Medulla oblongata (tissue), 1 donor: ENCODE data around the gene CAPZB.
"Not testable (repeated sequence)": the region's sequence is repeated elsewhere in the genome, so short reads cannot be mapped to it uniquely, and the experiment has no call there.

Experiments used
- DNase-seq: peaks from one replicate; pipeline ENCODE4 v3.0.0-alpha.2; 2015; ENCODE audit errors: extremely low spot score

CAPZB gene

DNA sequence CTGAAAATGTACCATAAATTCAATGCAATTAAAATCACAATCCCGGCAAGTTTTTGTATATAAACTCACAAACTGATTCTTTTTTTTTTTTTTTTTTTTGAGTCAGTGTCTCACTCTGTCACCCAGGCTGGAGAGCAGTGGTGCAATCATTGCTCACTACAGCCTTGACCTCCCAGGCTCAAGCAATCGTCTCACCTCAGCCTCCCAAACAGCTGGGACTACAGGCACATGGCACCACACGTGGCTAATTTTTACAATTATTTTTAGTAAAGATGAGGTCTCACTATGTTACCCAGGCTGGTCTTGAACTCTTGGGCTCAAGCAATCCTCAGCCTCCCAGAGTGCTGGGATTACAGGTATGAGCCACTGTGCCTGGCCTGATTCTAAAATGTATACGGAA lies 12.1 kb upstream of the CAPZB start:
- DNase-seq: not testable (repeated sequence)

DNA sequence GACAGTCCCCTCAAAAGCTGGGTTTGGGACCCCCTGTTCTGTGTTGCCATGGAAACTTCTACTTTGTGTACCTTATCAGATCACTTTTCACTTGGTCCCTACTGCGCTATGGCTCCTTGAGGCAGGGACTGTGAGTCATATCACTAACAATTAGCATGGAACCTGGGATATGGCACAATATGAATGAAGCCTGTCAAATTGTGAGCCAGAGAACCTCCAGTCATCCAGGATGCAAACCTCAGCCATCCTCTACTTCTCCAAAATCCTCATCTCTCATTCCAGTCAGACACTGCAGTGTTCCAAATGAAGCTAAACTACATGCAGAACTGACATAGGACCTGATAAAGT lies 11.2 kb upstream of the CAPZB start:
- DNase-seq: no peak

DNA sequence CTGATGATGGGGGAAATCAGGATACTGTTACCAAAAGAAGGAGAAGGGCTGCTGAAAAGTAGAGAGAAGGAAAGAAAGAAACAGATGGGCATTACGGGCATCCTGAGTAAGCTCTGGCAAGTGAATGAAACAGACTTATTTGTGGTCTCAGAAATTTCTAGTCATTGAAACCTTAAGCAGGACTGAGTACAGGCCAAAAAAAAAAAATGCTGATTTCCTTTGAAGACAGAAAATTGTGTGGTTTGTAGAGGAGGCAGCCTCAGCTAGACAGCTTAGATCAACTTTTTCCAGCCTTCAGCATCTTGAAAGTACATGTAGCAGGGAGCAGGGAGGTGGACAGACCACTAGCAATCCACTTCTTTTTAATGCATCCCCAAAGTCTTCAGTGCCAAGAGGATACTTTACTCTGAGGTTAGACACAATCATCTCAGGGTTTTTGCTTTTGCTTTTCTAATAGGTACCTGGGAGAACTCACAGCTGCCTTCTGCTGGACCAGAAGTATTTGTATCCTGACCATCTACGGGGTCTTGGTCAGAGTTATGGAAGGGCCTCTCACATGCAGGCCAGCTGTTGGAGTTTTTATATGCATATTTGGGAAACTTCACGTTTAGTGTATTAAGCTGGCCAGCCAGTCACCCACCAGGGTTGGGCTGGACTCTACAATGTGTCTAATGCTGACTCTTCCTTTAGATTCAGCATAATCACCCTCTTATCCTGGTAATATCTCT lies 10.6 kb upstream of the CAPZB start:
- DNase-seq: no peak

DNA sequence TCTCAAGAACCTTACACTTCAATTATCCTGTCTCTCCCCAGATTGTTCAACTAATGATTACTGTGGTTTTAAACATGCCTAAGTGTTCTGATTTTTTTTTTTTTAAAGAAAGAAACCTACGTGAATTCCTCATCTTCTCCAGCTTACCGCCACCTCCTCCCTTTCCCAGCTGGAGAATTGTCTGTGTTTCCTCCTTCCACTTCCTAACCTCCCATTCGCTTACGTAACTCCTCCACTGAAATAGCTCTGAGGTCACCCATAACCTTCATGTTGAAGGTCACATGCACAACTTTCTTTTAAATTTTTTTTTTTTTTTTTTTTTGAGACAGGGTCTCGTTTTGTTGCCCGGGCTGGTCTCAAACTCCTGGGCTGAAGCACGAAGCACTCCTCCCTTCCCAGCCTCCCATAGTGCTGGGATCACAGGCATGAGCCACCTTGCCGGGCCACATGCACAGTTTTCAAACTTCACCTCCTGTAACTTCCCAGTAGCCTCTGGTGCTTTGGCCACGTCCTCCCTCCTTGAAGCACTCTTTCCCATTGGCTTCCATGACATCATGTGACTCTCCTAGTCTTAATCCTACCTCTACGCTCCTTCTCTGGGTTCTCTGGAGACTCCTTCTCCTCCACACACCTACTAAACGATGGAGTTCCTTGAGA lies 9.8 kb upstream of the CAPZB start:
- DNase-seq: no peak

DNA sequence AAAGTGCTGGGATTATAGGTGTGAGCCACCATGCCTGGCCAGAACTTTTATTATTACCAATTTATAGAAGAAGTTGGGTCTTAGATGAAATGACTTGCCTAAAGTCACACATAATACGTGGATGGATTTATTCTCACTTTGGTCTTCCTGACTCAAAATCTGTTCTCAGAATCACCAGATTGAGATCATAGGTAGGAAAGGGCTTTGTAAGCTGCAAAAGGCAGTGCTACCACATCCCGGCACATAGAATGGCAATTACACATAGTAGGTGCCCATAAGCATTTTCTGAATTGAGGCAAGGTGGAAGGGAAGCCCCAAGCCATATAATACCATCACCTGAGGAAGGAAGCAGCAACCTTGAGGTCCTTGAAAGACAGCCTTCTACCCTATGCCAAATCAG lies 8.2 kb upstream of the CAPZB start:
- DNase-seq: no peak

DNA sequence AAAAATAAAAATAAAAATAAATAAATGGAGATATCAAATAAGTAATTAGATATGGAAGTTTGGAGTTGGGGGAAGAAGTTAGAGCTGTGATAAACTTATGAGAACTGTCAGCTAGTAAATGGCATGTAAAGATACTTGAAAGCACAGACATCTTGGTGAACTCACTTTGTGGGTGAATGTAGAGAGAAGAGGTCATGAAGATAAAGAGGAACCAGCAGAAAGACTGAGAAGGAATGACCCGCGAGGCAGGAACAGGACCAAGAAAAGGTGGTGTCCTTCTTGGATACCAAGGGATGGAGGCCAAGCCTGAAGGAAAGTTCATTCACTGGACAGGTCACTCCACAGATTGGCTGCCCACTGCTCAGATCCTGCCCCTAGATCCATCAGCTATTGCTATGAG lies 4.7 kb upstream of the CAPZB start:
- no peak for DNase-seq

DNA sequence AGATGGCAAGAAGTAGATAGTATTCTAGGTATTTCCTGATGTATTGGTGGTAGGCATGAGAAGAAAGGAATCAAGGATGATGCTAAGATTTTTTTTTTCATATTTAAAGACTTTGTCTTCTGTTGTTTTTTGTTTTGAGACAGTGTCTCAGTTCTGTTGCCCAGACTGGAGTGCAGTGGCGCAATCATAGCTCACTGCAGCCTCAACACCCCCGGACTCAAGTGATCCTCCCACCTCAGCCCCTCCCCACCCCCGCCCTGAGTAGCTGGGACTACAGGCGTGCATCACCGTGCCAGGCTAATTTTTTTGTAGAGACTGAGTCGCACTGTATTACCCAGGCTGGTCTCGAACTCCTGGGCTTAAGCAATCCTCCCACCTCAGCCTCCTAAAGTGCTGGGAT lies 2.8 kb upstream of the CAPZB start:
- no peak for DNase-seq

DNA sequence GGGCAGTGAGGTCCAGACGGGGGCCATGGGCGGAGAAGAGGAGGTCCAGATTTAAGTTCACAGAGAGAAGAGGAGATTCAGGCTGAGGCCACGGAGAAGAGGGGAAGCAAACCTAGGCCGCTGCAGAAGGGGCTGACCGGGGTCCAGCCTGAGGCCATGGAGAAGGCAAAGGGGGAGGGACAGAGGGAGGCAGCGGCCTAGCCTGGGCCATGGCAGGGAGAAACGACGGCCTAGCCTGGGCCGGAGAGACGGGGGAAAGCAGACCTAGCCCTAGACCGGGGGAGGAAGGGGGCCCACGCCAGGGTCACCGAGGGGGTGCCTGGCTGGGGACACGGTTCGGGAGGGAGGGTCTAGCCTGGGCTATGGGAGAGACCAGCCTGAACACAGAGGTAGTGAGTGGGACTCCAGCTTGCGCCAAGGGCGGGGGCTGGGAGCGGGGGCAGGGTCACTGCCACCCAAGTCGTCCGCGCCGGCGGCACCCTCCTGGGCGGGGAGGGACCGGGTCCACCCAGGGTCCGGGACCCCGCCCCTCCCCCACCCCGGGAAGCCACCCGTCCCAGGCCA lies 459 bp downstream of the CAPZB start:
- DNase-seq: no peak

DNA sequence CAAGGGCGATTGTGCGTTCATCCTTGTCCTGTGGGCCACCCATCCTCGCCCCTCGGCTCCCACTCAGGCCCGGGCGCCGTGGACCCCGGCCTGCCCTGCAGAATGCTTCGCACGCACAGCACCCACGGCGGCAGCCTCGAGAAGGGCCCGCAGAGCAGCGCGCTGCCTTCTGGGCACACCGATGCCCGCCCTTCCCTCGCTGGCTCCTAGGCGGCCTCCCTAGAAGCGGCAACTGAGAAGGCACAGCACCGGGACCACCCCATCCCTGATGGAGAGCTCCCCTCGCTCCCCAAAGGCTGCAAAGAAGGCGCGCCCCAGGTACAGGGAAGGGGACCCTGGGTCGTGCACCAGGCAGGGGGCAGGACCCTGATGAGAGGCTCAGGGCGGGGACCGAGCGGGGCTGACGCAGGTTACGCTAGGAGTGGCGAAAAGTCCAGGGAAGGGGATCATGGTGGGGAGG lies 971 bp downstream of the CAPZB start:
- no peak for DNase-seq

DNA sequence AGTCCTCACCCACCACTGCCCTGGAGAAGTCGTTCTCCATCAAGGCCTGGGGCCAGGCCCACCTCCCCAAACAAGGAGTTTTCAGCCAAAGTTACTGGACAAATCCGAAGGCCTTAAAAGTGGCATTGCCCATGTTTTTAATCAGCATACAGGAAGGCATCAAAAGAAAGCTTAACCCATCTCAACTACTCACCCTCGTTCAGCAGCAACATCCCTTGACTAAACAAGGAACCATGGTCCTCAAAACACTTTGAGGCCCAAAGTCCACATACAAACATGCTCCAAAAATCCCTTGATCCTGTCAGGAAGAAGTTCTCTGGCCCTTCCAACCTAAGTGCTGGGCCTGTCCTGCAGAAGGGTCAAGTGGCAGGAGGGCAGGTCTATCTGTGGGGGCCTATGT lies 1.6 kb downstream of the CAPZB start:
- DNase-seq: no peak

DNA sequence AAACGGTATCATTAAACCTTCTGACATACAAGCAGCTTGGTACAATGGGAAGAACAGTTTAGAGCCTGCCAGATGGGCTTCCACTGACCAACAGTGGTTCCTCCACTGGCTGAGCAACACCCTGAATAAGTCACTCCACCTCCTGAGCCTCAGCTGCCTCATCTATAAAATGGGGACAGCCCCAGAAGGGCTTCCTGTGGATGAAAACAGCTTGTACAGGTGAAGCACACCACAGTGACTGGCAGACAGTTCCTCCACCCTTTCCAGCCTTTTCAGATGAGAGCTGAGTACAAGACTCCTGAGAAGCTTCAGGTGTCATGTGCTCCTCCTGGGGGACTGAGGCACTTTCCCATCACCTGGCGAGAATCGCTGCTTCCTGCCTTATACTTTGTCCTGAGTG lies 2.1 kb downstream of the CAPZB start:
- no peak for DNase-seq

DNA sequence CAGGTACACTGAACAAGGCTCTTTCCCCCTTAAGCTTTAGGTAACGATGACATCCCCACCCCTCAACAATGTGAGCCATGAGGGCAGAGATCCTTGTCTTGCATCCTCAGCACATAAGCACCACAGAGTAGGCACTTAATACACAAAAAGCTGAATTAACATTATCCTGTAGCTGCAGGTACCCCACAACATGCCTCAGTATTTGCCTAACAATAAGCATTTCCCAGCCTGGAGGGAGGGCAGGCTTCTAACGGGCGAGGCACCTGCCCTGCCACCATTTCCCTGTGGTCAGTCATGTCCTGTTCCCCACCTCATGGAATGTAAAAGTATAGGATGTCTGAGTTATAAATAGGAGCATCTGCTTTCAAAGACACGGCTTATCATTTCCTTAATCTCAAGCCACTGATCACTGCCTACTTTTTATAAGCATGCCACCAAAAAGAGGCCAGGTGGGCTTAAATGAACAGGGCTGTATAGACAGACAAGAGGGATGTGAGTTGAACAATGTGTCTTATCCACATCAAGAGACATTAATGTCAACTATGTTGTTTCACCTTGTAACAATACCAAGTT lies 3.4 kb downstream of the CAPZB start:
- DNase-seq: no peak

DNA sequence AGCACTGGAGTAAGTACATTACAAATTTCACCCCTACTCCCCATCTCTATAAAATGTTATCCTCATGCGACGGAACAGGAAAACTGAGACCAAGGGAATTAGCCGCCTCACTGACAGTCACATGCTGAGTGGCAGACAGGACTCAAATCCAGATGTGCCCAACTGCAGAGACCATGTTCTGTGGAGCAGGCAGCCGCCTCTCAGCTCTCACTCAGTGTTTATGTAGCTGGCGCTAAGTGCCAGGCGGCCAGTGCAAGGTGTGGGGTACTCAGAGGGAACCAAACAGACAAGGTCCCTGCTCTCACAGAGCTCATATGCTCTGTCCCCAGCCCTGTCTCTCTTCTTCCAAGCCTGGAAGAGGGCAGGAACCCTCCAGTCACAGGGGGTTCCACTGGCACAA lies 5.1 kb downstream of the CAPZB start:
- no peak for DNase-seq

DNA sequence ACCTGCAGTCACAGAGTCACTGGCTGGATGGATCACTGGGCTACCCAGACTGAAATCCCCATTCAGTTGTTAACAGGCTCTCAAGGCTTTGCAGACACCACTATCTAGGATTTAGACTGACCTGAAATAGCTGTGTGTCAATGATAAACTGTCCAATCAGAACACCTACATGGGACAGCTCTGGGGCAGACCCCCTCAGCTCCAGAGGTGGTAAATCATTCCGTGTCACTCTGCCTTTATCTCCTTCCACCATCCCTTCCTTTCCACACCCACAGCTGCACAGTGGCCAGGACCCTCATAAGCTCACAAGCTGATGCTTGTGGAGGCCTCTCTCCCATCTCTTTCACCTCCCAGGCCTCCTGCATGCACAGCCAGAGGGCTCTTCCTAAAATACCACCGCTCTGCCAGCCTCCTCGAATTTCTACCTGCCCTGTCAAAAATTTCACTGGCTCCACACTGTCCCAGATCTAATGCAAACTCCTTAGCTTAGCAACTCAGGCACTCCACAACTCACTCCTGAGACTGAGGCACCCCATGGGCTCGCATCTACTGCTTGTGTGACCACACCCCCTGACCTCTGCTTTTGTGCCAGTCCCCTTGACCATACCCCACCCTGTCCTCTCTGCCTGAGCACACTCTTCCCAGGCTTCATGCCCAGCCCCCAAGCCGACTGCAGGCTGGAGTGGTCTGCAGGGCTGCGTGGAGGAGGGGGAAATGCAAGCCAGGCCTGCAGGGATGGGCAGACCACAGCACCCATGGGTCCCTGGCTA lies 5.8 kb downstream of the CAPZB start:
- DNase-seq: no peak

DNA sequence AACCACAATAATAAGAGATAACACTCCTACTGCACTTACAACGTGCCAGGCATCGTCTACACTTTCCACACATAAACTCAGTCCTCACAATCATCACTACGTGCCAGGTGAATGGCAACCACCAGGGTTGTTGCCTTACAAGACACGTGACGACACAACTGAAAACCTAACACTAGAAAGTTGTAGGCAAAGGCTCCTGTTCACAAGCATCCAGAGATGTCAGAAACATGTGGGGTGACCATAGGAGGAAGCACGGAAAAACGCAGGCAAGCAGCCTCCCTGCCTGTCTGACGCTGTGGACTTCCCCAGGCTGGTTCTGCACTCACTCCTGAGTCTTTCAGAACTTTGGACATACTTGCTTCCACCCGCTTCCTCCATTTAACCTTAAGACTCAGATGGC lies 7.0 kb downstream of the CAPZB start:
- no peak for DNase-seq

DNA sequence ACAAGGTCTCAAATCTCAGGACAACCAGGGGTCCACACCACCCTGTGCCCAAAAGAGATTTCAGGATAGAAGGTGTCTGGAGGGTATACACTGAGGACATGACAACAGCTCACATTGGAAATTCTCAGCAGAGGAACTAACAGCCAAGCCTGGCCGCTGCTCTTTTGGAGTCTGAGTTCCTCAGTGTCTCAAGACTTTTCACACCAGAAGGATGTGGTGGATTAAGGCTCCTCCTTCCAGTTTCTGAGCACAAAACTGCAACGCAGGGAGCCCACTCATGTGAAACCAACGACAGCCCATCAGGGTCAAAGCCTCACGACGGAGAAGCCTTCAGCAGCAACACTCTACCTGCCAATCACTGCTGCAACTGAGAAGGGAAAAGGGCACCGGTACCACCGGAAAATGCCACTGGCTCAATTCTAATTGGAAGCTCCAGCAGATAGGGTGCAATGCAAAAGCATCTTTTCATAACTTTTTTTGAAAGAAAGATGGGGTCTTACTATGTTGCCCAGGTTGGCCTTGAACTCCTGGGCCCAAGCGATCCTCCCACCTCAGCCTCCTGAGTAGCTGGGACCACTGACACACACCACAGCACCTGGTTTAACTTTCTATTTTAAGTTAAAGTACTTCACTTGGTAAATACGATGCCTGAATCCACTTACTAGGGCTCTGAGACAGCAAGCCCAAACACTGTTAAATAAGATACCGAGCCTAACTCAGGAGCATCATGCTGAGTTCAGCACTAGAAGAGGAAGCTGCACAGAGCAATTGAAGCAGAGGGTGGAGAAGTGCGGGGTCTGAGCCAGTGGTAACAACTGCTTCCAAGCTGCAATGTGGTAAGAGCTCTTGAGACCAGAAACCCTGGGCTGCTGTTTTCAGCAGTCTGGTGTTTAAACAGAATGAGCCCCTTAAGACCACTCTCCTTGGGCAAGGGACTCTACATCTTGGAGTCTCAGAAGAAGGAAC lies 7.8 kb downstream of the CAPZB start:
- DNase-seq: peak; percentile 68

DNA sequence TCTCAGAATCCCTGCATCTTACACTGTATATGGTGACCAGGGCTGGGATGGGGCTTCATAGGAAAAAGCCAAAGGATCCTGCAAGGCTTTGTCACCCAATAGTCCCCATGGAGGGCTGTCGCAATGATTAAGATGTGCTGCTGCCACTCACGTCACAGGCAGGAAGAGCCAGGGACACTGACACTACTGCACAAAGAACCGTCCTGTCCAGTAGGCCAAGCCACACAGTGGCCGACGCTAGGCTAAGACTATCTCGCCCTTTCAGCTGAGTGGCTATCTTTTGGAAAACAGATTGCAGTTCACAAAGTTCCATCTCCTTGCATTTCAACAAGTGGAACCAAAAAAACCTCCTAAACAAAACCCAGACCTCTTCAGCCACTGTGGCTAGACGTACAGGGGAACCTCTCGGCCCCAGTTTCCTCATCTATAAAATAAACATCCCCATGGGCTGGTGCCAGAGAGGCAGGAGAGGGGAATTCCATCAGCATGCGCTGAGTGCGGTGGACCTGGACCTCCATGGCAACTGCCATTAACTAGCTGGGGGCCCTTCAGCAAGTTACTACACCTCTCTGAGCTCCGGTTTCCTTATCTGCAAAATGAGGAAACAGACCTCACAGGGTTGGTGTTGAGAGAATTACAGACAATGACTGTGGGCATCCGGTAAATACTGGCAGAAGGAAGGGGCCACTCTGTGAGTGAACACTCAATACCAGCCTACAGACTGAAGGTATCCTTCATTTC lies 8.7 kb downstream of the CAPZB start:
- DNase-seq: peak; percentile 38

DNA sequence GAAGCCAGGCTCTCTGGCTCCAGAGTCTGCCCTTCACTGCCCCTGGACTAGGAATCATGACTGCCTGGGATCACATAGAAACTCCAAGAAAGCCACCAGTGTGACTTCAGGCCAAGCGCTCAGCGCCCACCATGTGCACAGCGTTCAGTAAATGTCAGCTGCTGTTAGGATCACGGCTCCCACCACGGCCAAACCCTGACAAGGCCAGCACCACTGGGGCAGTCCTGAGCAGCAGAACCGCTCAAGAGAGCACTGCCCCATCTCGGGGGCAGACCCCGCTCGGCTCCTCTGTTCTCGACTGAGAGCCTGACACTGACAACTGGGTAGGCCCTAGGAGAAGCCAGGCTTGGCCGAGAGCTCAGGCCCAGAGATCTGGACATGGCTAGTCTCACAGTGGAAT lies 10.0 kb downstream of the CAPZB start:
- no peak for DNase-seq

DNA sequence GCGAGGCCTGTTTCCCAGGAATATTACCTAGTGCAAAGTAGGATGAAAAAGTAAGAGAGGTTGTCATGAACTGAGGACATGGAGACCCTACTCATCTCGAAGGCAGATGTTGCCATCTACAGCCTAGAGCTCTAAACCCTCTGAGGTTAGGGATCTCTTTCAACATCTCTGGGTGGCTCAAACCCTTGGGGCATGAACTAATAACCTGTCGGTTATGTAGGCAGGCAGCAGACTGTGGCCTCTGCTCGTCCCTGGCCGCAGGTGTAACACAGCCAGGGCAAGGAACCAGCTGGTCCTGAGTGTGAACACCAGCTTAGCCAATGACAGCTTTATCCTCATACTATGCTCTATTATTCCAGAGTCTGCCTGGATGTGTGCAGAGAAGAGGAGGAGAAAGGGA lies 13.2 kb downstream of the CAPZB start:
- no peak for DNase-seq

DNA sequence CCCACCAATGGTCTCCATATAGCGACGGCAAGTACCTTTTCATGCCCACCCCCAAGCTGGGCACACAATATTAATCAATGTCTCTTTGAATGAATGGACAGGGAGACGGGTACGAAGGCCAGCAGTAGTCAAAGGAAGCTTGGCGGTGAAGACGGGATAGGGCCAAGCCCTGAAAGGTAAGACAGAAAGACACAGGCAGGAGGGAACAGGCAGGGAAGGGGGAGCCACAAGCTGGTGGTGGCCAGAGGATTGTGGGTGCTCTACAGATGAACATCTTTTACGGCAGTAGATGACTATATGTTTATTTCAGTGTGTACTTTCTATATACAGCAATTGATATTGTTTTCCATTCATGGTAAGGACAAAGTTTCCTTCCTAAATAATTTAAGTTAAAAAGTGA lies 16.3 kb downstream of the CAPZB start:
- DNase-seq: no peak
